Caco-2 (cell line): Measurements from ENCODE around the gene EVI5L. TPM values are rescaled to one million over a fixed set of nuclear protein-coding genes. Genes with fewer than 3 reads are reported as not detected.

Source experiments
- BruUV-seq: library from RNA; stranded (reverse); fragments of 400-500 nt; replicated peaks from 2 replicates; lab custom pipeline; 2021; lab: Mats Ljungman, UMichigan
- CTCF ChIA-PET: fragments of 300-600 bp; sonication (Branson Sonifier 250); formaldehyde crosslinking; loops from one replicate; lab custom pipeline; 2022; ENCODE audit warnings: antibody characterized with exemption; lab: Charles Lee
- POLR2A ChIA-PET: fragments of 300-600 bp; sonication (Branson Sonifier 250); formaldehyde crosslinking; loops from one replicate; lab custom pipeline; 2022; ENCODE audit warnings: antibody characterized with exemption; lab: Charles Lee
- DNase-seq, 2 experiments: peaks; one replicate each; pipeline versions ENCODE4 v3.0.0 to v3.0.0-alpha.2; 2020 to 2022
- H3K27me3 ChIP-seq: replicated peaks from 2 replicates; pipeline ENCODE4 v1.6.0; 2011; ENCODE audit warnings: low read length; ENCODE audit not compliant: control insufficient read depth, insufficient read depth
- H3K36me3 ChIP-seq: 2 replicates; pipeline ENCODE4 v1.5.1; 2011; ENCODE audit warnings: low read length; ENCODE audit not compliant: control insufficient read depth, insufficient read depth
- H3K4me1 ChIP-seq: fragments of 250-450 bp; sonication (Bioruptor Pico); 2 replicates; pipeline ENCODE4 v1.5.1; 2020; ENCODE audit warnings: mild to moderate bottlenecking
- H3K4me3 ChIP-seq: 2 replicates; pipeline ENCODE4 v1.5.1; 2011; ENCODE audit warnings: low read depth, mild to moderate bottlenecking, control low read depth, low read length
- H3K9me3 ChIP-seq: fragments of 250-450 bp; sonication (Bioruptor Pico); 2 replicates; pipeline ENCODE4 v1.5.1; 2020; ENCODE audit warnings: mild to moderate bottlenecking, moderate library complexity
- H3K27ac Mint-ChIP-seq: one replicate; pipeline ENCODE4 v1.8.0; 2022; ENCODE audit warnings: mixed read lengths; ENCODE audit not compliant: unreplicated experiment
- H3K27me3 Mint-ChIP-seq: one replicate; pipeline ENCODE4 v1.8.0; 2022; ENCODE audit warnings: mixed read lengths; ENCODE audit not compliant: insufficient read depth, unreplicated experiment
- H3K36me3 Mint-ChIP-seq: one replicate; pipeline ENCODE4 v1.8.0; 2022; ENCODE audit warnings: mild to moderate bottlenecking, mixed read lengths; ENCODE audit not compliant: insufficient read depth, unreplicated experiment
- H3K4me1 Mint-ChIP-seq: one replicate; pipeline ENCODE4 v1.8.0; 2022; ENCODE audit warnings: low read depth, mixed read lengths; ENCODE audit not compliant: unreplicated experiment
- H3K4me3 Mint-ChIP-seq: one replicate; pipeline ENCODE4 v1.8.0; 2022; ENCODE audit warnings: mild to moderate bottlenecking, moderate library complexity, mixed read lengths; ENCODE audit not compliant: unreplicated experiment
- H3K9me3 Mint-ChIP-seq: one replicate; pipeline ENCODE4 v1.8.0; 2022; ENCODE audit warnings: mixed read lengths; ENCODE audit not compliant: unreplicated experiment
- CTCF ChIP-seq, 2 experiments: fragments of 200-600 bp in 1 of 2; IDR thresholded peaks; 1 replicate in 1 of 2; 2 replicates in 1 of 2; pipeline versions ENCODE4 v1.5.1 to v1.8.0; 2011 to 2022; ENCODE audit warnings: antibody characterized with exemption in 1 of 2, control low read depth in 1 of 2, inconsistent platforms in 1 of 2, low read depth in 1 of 2, low read length in 1 of 2, mild to moderate bottlenecking in 1 of 2, moderate library complexity in 1 of 2; ENCODE audit not compliant: insufficient read depth in 1 of 2, severe bottlenecking in 1 of 2, unreplicated experiment in 1 of 2
- intact Hi-C: fragments of 100-400 bp; cut with micrococcal nuclease; formaldehyde crosslinking; loops from one replicate; pipeline ENCODE4 v1.10.0; 2022; ENCODE audit not compliant: unreplicated experiment
- total RNA-seq: library from RNA; stranded (reverse); gene quantifications from 2 replicates; pipeline ENCODE4 v1.2.3, GENCODE V29; 2022

Gene EVI5L
- total RNA-seq, 1 experiment from 2014 or later = 9.8 TPM

GRCh38 chr19:7873304-7874075 is 43.5 kb downstream of the EVI5L start:
- Mint-ChIP-seq H3K27me3 (no peaks in the 10 kb centered on the region), H3K27ac (no peak overlapping the region), H3K36me3 (peaks cover 13% of the 10 kb centered on the region), H3K9me3 (no peaks in the 10 kb centered on the region), H3K4me3 (peak overlapping the region; percentile 74), H3K4me1 (peaks cover 9% of the 10 kb centered on the region)
- intact Hi-C loops = no loop called here
- POLR2A ChIA-PET = no interaction called here
- CTCF ChIA-PET = no interaction called here
- DNase-seq = no peak
- BruUV-seq = no TSS peak
- Histone ChIP-seq H3K36me3 (no peaks in the 10 kb centered on the region), H3K4me3 (peak overlapping the region; percentile 59), H3K27me3 (no peaks in the 10 kb centered on the region), H3K9me3 (no peaks in the 10 kb centered on the region), H3K4me1 (peaks cover 11% of the 10 kb centered on the region)
- TF ChIP-seq CTCF (IDR thresholded peaks at IDR 0.05; ENCODE audit: insufficient read depth in 1 of 2, low read depth in 1 of 2, low read length in 1 of 2, severe bottlenecking in 1 of 2, unreplicated experiment in 1 of 2) = no peak

- peak; percentile 69 to 75 for DNase-seq
- peaks cover 13% of the 10 kb centered on the region for H3K36me3 Mint-ChIP-seq
- no TSS peak for BruUV-seq
- no peaks in the 10 kb centered on the region for H3K9me3 Mint-ChIP-seq
- no peaks in the 10 kb centered on the region for H3K27me3 Mint-ChIP-seq
- Histone ChIP-seq H3K4me3 (peak within 1 kb of the TSS; percentile 59), H3K36me3 (no peaks in the 10 kb centered on the region), H3K9me3 (no peaks in the 10 kb centered on the region), H3K27me3 (no peaks in the 10 kb centered on the region), H3K4me1 (peaks cover 11% of the 10 kb centered on the region)
- H3K27ac Mint-ChIP-seq = no peak within 1 kb of the TSS
- ChIA-PET CTCF (no interaction called here), POLR2A (no interaction called here)
- peak within 1 kb of the TSS; percentile 74 for H3K4me3 Mint-ChIP-seq
- H3K4me1 Mint-ChIP-seq = peaks cover 9% of the 10 kb centered on the region
- no peak for TF ChIP-seq CTCF (IDR thresholded peaks at IDR 0.05; ENCODE audit: insufficient read depth in 1 of 2, low read depth in 1 of 2, low read length in 1 of 2, severe bottlenecking in 1 of 2, unreplicated experiment in 1 of 2)
- intact Hi-C loops = no loop called here
Measured at GRCh38 chr19:7874076-7874896, 44.3 kb downstream of the EVI5L start, which contains the start of gene PRR36. PRR36 (minus strand) TSS chr19:7874390; CDS start chr19:7873689, 701 bp downstream.

- no peaks in the 10 kb centered on the region for H3K36me3 ChIP-seq
- H3K4me3 ChIP-seq = peak overlapping the region; percentile 0; the same call in 1 of the 2 replicates
- intact Hi-C loops = no loop called here
- peaks cover 11% of the 10 kb centered on the region for H3K4me1 ChIP-seq
- ChIA-PET POLR2A (no interaction called here), CTCF (no interaction called here)
- no peaks in the 10 kb centered on the region for H3K9me3 ChIP-seq
- Mint-ChIP-seq H3K27ac (no peak overlapping the region), H3K4me1 (peaks cover 9% of the 10 kb centered on the region), H3K27me3 (no peaks in the 10 kb centered on the region), H3K36me3 (peaks cover 13% of the 10 kb centered on the region), H3K4me3 (peak overlapping the region; percentile 74), H3K9me3 (no peaks in the 10 kb centered on the region)
- no peak for DNase-seq
- no peaks in the 10 kb centered on the region for H3K27me3 ChIP-seq
- no TSS peak for BruUV-seq
- TF ChIP-seq CTCF (IDR thresholded peaks at IDR 0.05; ENCODE audit: insufficient read depth in 1 of 2, low read depth in 1 of 2, low read length in 1 of 2, severe bottlenecking in 1 of 2, unreplicated experiment in 1 of 2) = no peak
Measured at GRCh38 chr19:7874897-7875273, 44.9 kb downstream of the EVI5L start.
